Chondrocyte (in vitro differentiated cells): Measurements from ENCODE around the gene CYP46A1. TPM values are rescaled to one million over a fixed set of nuclear protein-coding genes. Genes with fewer than 3 reads are reported as not detected.

Experiments used
- DNase-seq: peaks from one replicate; pipeline ENCODE4 v3.0.0; 2021; ENCODE audit warnings: mixed read lengths, low spot score
- H3K27ac Mint-ChIP-seq: one replicate; pipeline ENCODE4 v1.8.0; 2021; ENCODE audit warnings: mild to moderate bottlenecking, moderate library complexity, mixed read lengths; ENCODE audit not compliant: unreplicated experiment
- H3K27me3 Mint-ChIP-seq: 2 replicates; pipeline ENCODE4 v1.8.0; 2021; ENCODE audit warnings: low read depth, mixed read lengths
- H3K36me3 Mint-ChIP-seq: 2 replicates; pipeline ENCODE4 v1.8.0; 2021; ENCODE audit warnings: low read depth, mixed read lengths
- H3K4me1 Mint-ChIP-seq: 2 replicates; pipeline ENCODE4 v1.8.0; 2021; ENCODE audit warnings: low read depth, mild to moderate bottlenecking, mixed read lengths
- H3K4me3 Mint-ChIP-seq: one replicate; pipeline ENCODE4 v1.8.0; 2021; ENCODE audit warnings: mild to moderate bottlenecking, moderate library complexity, mixed read lengths; ENCODE audit not compliant: unreplicated experiment
- H3K9me3 Mint-ChIP-seq: 2 replicates; pipeline ENCODE4 v1.8.0; 2021; ENCODE audit warnings: low read depth, mixed read lengths
- total RNA-seq: library from RNA; stranded (reverse); gene quantifications from 3 replicates; pipeline ENCODE4 v1.2.1, GENCODE V29; 2021
- TF ChIP-seq, protein P1 (sequence below): fragments of 200-600 bp; sonication (generic); IDR thresholded peaks from 2 replicates; pipeline ENCODE4 v1.5.0; 2021; ENCODE audit warnings: antibody characterized with exemption, mild to moderate bottlenecking, moderate library complexity

Gene CYP46A1
- total RNA-seq, 1 donor from 2014 or later: 0.72 TPM

DNA sequence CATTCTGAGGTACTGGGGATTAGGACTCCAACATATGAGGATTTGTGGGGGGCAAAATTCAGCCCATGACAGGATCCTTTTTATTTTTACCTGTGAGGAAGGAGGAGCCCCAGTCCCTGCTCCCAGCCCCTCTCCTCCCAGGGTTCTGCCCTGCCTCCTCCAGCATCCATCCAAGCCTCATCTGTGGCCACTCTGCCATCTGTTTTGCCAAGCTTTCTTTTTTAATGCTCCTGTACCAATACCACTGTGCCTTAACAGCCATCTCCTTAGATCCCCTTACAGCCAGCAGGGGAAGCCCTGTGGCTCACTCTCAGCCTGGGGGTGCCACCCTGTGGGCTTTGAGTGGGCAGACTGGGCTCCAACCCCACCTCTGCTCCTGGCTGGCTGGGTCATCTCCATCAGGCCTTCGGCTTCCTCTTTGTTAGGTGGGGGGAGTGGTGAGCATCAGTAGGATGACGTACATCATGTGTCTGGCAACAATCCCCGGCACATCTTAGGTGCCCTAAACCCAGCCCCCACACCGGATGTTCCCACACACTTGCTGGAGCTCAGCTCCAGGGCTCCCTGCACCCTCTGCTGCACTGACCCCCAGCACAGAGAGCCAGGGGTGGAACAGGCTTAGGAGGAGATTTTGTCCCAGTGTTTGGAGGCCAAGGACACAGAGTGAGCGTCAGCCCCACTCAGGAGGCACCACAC lies 40.2 kb downstream of the CYP46A1 start:
- DNase-seq: peak; percentile 75
- Mint-ChIP-seq H3K9me3 (no peaks in the 10 kb centered on the region), H3K4me1 (no peaks in the 10 kb centered on the region), H3K27me3 (peaks cover 7% of the 10 kb centered on the region), H3K27ac (no peak overlapping the region), H3K36me3 (no peaks in the 10 kb centered on the region), H3K4me3 (no peak overlapping the region)
- TF ChIP-seq, protein P1, sequence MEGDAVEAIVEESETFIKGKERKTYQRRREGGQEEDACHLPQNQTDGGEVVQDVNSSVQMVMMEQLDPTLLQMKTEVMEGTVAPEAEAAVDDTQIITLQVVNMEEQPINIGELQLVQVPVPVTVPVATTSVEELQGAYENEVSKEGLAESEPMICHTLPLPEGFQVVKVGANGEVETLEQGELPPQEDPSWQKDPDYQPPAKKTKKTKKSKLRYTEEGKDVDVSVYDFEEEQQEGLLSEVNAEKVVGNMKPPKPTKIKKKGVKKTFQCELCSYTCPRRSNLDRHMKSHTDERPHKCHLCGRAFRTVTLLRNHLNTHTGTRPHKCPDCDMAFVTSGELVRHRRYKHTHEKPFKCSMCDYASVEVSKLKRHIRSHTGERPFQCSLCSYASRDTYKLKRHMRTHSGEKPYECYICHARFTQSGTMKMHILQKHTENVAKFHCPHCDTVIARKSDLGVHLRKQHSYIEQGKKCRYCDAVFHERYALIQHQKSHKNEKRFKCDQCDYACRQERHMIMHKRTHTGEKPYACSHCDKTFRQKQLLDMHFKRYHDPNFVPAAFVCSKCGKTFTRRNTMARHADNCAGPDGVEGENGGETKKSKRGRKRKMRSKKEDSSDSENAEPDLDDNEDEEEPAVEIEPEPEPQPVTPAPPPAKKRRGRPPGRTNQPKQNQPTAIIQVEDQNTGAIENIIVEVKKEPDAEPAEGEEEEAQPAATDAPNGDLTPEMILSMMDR: no peak

DNA sequence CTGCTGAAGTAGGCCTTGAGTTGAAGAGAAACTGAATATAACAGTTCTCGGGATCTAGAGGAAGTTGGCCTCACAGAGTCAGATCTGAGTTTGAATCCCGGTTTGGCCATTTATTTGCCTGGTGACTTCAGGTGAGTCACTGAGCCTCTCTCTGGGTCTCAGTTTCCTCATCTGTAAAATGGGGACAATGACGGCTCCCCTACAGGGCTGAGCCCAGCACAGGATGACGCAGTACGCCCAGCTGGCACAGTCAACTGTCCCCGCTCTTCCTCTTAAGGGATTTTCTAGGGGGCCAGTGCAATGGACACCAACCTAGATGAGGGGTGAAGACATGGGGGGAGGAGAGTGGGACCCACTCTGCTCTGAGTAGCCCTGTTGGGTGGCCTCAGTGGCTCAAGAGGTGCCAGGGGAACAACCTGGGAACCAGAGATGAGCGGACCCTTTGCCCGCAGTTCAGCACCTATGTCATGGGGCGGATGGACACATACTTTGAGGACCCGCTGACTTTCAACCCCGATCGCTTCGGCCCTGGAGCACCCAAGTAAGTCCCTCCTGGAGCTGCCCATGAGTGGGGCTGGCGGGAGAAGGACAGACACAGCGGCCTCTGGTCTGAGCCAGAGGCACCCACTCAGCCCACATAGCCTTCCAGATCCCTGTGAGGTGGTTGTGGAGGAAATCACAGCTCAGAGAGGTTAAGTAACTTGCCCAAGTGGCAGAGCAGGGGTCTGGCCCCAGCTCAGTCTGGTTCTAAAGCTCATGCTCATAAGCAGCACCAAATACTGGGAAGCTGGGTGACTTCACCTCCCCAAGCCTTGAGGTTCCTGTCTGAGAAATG lies 41.1 kb downstream of the CYP46A1 start:
- Mint-ChIP-seq H3K4me3 (no peak overlapping the region), H3K27me3 (peaks cover 7% of the 10 kb centered on the region), H3K9me3 (no peaks in the 10 kb centered on the region), H3K36me3 (no peaks in the 10 kb centered on the region), H3K27ac (no peak overlapping the region), H3K4me1 (no peaks in the 10 kb centered on the region)
- DNase-seq: peak; percentile 87
- TF ChIP-seq, protein P1: no peak

DNA sequence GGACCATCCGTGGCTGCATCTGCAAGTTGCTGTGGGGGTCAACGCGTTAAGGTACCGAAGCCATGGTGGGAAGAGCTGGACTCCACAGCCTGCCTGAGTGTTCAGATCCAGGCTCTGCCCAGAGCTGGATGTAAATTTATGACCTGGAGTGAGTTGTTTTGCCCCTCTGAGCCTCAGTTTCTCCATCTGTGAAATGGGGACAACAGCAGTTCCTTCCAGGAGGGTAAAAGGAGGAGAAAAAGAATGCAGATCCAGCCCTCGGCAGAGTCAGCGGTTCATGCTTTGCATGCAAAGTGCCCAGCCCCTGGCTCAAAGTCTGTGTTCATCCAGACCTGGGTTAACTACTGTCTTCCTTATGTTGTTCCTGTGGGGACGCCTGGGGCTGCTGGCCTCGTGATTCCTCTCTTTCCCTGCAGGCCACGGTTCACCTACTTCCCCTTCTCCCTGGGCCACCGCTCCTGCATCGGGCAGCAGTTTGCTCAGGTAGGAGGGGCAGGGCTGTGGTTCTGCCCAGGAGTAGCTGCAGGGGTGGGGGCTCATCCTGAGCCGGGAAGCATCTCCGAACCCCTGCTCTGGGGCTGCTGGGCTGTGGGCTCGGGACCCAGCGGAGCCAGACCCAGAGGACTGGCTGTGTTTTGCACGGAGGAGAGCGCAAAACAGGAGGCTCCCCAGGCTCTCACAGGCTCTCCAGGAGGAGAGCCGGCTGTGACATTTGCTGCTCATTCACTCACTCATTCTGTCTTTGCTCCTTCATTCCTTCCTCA lies 41.9 kb downstream of the CYP46A1 start:
- DNase-seq: peak; percentile 44
- H3K4me1 Mint-ChIP-seq: peaks cover 2% of the 10 kb centered on the region
- H3K4me3 Mint-ChIP-seq: no peak overlapping the region
- no peak overlapping the region for H3K27ac Mint-ChIP-seq
- TF ChIP-seq, protein P1: no peak
- no peaks in the 10 kb centered on the region for H3K36me3 Mint-ChIP-seq
- peaks cover 7% of the 10 kb centered on the region for H3K27me3 Mint-ChIP-seq
- H3K9me3 Mint-ChIP-seq: no peaks in the 10 kb centered on the region

GRCh38 chr14:99726538-99727095 lies 42.5 kb downstream of the CYP46A1 start:
- no peak overlapping the region for H3K27ac Mint-ChIP-seq
- no peaks in the 10 kb centered on the region for H3K9me3 Mint-ChIP-seq
- H3K4me3 Mint-ChIP-seq: no peak overlapping the region
- peaks cover 7% of the 10 kb centered on the region for H3K27me3 Mint-ChIP-seq
- TF ChIP-seq, protein P1: no peak
- peaks cover 2% of the 10 kb centered on the region for H3K4me1 Mint-ChIP-seq
- no peaks in the 10 kb centered on the region for H3K36me3 Mint-ChIP-seq
- peak; percentile 86 for DNase-seq
